Activated gamma-delta T cell treated with anti-CD3 and anti-CD28 coated beads, Interleukin-2, amount 50 U/mL, for 16 hours (primary cell): ENCODE data around the gene SYK.

Experiments
- DNase-seq: peaks from one replicate; pipeline ENCODE4 v3.0.0-alpha.2; 2020; ENCODE audit warnings: low read depth

SYK gene

GRCh38 chr9:90851444-90851843 lies 49.8 kb downstream of the SYK start:
- DNase-seq, result no peak

GRCh38 chr9:90853945-90854344 lies 52.3 kb downstream of the SYK start:
- no peak for DNase-seq

GRCh38 chr9:90854637-90855175 lies 53.1 kb downstream of the SYK start:
- no peak for DNase-seq

- no peak for DNase-seq
These were observed 53.7 kb downstream of the SYK start for GRCh38 chr9:90855208-90855902.

- DNase-seq, result no peak
These were observed 55.5 kb downstream of the SYK start for GRCh38 chr9:90857091-90857490.

GRCh38 chr9:90857855-90858254 lies 56.2 kb downstream of the SYK start:
- no peak for DNase-seq

- no peak for DNase-seq
These were observed 56.9 kb downstream of the SYK start for GRCh38 chr9:90858457-90858901.

- no peak for DNase-seq
These were observed 58.8 kb downstream of the SYK start for GRCh38 chr9:90860382-90860781.

- DNase-seq, result no peak
These were observed 59.2 kb downstream of the SYK start for GRCh38 chr9:90860826-90861225.

GRCh38 chr9:90861380-90861779 lies 59.8 kb downstream of the SYK start:
- no peak for DNase-seq

- no peak for DNase-seq
These were observed 60.5 kb downstream of the SYK start for GRCh38 chr9:90861826-90862740.

- no peak for DNase-seq
These were observed 63.2 kb downstream of the SYK start for GRCh38 chr9:90864779-90865178.

- DNase-seq, result no peak
These were observed 65.5 kb downstream of the SYK start for GRCh38 chr9:90867101-90867500.

GRCh38 chr9:90868555-90868954 lies 66.9 kb downstream of the SYK start:
- no peak for DNase-seq

GRCh38 chr9:90869361-90869760 lies 67.7 kb downstream of the SYK start:
- no peak for DNase-seq

GRCh38 chr9:90870621-90871326 lies 69.2 kb downstream of the SYK start:
- DNase-seq, result peak; percentile 5

- DNase-seq, result no peak
These were observed 69.8 kb downstream of the SYK start for GRCh38 chr9:90871327-90871935.

GRCh38 chr9:90872835-90873294 lies 71.2 kb downstream of the SYK start:
- no peak for DNase-seq

- no peak for DNase-seq
These were observed 71.8 kb downstream of the SYK start for GRCh38 chr9:90873422-90873821.

GRCh38 chr9:90874194-90874593 lies 72.6 kb downstream of the SYK start:
- no peak for DNase-seq

GRCh38 chr9:90878562-90878961 lies 76.9 kb downstream of the SYK start:
- DNase-seq, result no peak

GRCh38 chr9:90880066-90880465 lies 78.4 kb downstream of the SYK start:
- no peak for DNase-seq
